NCI-H2227 treated with DMSO at 0.1 percent for 48 hours (cell line): ENCODE results near the gene AUTS2.

Experiments
- DNase-seq: peaks from one replicate; lab custom pipeline; 2025; lab: John Stamatoyannopoulos, UW

The AUTS2 gene

GRCh38 chr7:69857014-69857413 is 258.7 kb downstream of the AUTS2 start:
- no peak for DNase-seq

GRCh38 chr7:69858471-69858870 is 260.2 kb downstream of the AUTS2 start:
- no peak for DNase-seq

GRCh38 chr7:69859342-69859741 is 261.1 kb downstream of the AUTS2 start:
- DNase-seq: no peak

GRCh38 chr7:69860486-69860885 is 262.2 kb downstream of the AUTS2 start:
- DNase-seq: no peak

GRCh38 chr7:69860941-69861622 is 262.8 kb downstream of the AUTS2 start:
- no peak for DNase-seq

- DNase-seq: no peak
Measured at GRCh38 chr7:69862413-69863064, 264.3 kb downstream of the AUTS2 start.

- DNase-seq: no peak
Measured at GRCh38 chr7:69864274-69864673, 266.0 kb downstream of the AUTS2 start.

GRCh38 chr7:69864822-69865221 is 266.5 kb downstream of the AUTS2 start:
- no peak for DNase-seq

GRCh38 chr7:69868921-69869320 is 270.6 kb downstream of the AUTS2 start:
- no peak for DNase-seq

- no peak for DNase-seq
Measured at GRCh38 chr7:69871213-69871885, 273.1 kb downstream of the AUTS2 start.

GRCh38 chr7:69871886-69872569 is 273.8 kb downstream of the AUTS2 start:
- no peak for DNase-seq

- DNase-seq: no peak
Measured at GRCh38 chr7:69873512-69873911, 275.2 kb downstream of the AUTS2 start.

GRCh38 chr7:69878015-69878414 is 279.7 kb downstream of the AUTS2 start:
- no peak for DNase-seq

- no peak for DNase-seq
Measured at GRCh38 chr7:69878591-69878990, 280.3 kb downstream of the AUTS2 start.

- no peak for DNase-seq
Measured at GRCh38 chr7:69879989-69880388, 281.7 kb downstream of the AUTS2 start.

- DNase-seq: peak; percentile 91
Measured at GRCh38 chr7:69880840-69881239, 282.6 kb downstream of the AUTS2 start.

- no peak for DNase-seq
Measured at GRCh38 chr7:69882269-69882668, 284.0 kb downstream of the AUTS2 start.

- no peak for DNase-seq
Measured at GRCh38 chr7:69883399-69883891, 285.2 kb downstream of the AUTS2 start.

- DNase-seq: no peak
Measured at GRCh38 chr7:69885431-69885830, 287.2 kb downstream of the AUTS2 start.

GRCh38 chr7:69889338-69889975 is 291.2 kb downstream of the AUTS2 start:
- DNase-seq: no peak

GRCh38 chr7:69889976-69890351 is 291.7 kb downstream of the AUTS2 start:
- no peak for DNase-seq

GRCh38 chr7:69892790-69893189 is 294.5 kb downstream of the AUTS2 start:
- DNase-seq: no peak
